Mesodermal cell (in vitro differentiated cells): ENCODE data around the gene LEFTY2. TPM values are rescaled to one million over a fixed set of nuclear protein-coding genes. Genes with fewer than 3 reads are reported as not detected.
"Not testable (repeated sequence)": the region's sequence is repeated elsewhere in the genome, so short reads cannot be mapped to it uniquely, and the experiment has no call there.

Experiments used
- H3K27ac ChIP-seq: 2 replicates; pipeline ENCODE4 v1.7.0; 2013; ENCODE audit warnings: mild to moderate bottlenecking, low read depth, low read length, moderate library complexity; ENCODE audit not compliant: severe bottlenecking
- H3K36me3 ChIP-seq: 2 replicates; pipeline ENCODE4 v1.7.1; 2013; ENCODE audit warnings: mild to moderate bottlenecking, low read length, moderate library complexity; ENCODE audit not compliant: control insufficient read depth, insufficient read depth
- H3K4me1 ChIP-seq: one replicate; pipeline ENCODE4 v1.7.1; 2013; ENCODE audit warnings: mild to moderate bottlenecking, low read length; ENCODE audit not compliant: insufficient read depth, control insufficient read depth, poor library complexity, severe bottlenecking
- H3K4me3 ChIP-seq: 2 replicates; pipeline ENCODE4 v1.7.0; 2013; ENCODE audit warnings: low read length, control low read depth, mild to moderate bottlenecking; ENCODE audit not compliant: insufficient read depth, poor library complexity, severe bottlenecking; ENCODE audit errors: extremely low read depth
- H3K9me3 ChIP-seq: 2 replicates; pipeline ENCODE4 v1.7.1; 2013; ENCODE audit warnings: mild to moderate bottlenecking, low read length, moderate library complexity; ENCODE audit not compliant: control insufficient read depth
- WGBS, 2 experiments: methylation state at CpG; one replicate each; pipeline ENCODE4 v1.1.5; 2013; ENCODE audit warnings: missing lambda C conversion rate in 2 of 2; ENCODE audit not compliant: insufficient coverage in 2 of 2; 5-methylcytosine and 5-hydroxymethylcytosine counted together
- polyA plus RNA-seq, 2 experiments: library from polyadenylated mRNA; stranded (reverse); fragments of 50-300 nt; gene quantifications; one replicate each; pipeline ENCODE4 v1.2.3, GENCODE V29; 2013

Gene LEFTY2, protein sequence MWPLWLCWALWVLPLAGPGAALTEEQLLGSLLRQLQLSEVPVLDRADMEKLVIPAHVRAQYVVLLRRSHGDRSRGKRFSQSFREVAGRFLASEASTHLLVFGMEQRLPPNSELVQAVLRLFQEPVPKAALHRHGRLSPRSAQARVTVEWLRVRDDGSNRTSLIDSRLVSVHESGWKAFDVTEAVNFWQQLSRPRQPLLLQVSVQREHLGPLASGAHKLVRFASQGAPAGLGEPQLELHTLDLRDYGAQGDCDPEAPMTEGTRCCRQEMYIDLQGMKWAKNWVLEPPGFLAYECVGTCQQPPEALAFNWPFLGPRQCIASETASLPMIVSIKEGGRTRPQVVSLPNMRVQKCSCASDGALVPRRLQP
- polyA plus RNA-seq (2013, experiment 1 of 2) = 1.1 TPM
- polyA plus RNA-seq (2013, experiment 2 of 2) = 1.8 TPM

DNA sequence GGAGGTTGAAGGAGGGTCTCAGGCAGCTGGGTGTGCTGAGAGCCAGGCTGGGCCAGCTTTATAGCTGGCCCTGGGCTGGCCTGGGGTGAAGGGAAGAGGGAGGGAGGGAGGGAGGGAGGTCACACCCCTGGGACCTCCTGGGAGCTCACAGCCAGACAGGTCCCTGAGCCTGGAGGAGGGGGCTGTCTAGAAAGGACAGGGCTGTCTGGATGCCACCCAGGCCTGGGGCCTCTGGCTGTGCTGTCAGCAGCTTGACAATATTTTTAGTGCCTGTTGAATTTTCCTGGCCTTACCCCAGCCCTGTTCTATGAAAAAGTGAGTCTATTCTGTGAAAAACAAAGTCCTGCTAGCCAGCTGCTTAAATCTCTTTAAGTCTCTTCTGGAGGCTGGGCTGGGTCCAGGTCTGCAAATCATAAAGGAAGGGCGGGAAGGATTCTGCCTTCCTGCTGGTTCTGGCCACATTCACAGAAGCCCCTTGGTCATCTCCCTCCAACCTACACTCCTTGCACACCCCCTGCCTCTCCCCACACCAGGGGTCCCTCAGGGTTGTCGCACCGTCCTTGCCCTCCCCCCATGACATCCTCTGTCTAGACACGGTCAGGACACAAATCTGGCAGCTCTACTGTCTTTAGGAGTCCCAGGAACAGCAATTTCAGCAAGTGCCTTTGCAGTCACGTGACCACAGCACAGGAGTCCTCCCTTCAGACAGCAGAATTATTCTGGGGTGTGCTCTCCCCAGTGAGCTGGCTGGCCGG lies at the start of gene LEFTY2:
LEFTY2 (minus strand) TSS at position 34 of the 755 bp plus-strand sequence. CDS start 80 bp downstream, outside the sequence.
- H3K27ac ChIP-seq = no peak within 1 kb of the TSS
- WGBS, 2 experiments = 60 to 71% methylated on average over 2 to 6 of the region's 6 CpGs

DNA sequence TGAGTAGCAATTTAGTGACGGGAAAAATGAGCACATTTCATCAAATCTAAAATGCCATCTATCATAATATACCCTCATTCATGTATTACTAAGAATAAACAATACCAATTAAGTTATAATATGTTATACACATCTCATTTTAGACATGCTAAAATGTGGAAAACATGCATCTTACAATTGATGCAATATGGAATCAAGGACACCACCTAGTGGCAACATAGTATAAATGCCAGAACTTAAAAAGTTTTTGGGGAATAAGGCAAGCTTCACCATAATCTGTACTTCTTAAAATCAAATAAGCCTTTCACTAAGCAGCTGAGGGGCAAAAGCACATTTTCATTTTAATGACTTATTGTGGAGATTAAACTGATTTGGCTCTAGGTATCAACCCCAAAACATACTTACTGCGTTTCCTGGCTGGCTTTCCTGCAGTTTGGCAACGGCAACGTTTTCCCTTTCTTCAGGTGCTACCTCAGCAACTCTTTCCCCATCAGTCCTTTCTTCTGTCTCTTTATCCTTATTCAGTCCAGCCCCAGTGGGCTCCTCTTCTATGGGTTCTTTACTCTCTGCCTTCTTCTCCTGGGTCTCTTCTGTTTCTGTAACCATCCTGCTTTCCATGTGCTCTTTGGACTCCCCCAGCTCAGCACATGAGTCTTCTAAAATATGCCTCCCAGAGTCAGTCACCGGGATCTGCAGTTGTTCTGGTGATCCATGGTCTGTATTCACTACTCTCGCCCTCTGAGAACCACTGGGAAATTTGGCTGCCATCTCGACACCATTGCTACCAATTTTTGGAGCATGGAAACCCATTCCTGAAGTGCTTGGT lies 46.7 kb upstream of the LEFTY2 start:
- Histone ChIP-seq H3K4me3 (no peak overlapping the region), H3K9me3 (no peaks in the 10 kb centered on the region), H3K36me3 (peaks cover 91% of the 10 kb centered on the region), H3K27ac (no peak overlapping the region), H3K4me1 (no peaks in the 10 kb centered on the region)
- 91% methylated on average over 5 to 6 of the region's 7 CpGs for WGBS, 2 experiments

More for the DNA sequence above, at the start of gene LEFTY2:
- H3K4me1 ChIP-seq = no peaks in the 10 kb centered on the region
- H3K4me3 ChIP-seq = no peak within 1 kb of the TSS
- H3K9me3 ChIP-seq = no peaks in the 10 kb centered on the region
- H3K36me3 ChIP-seq = no peaks in the 10 kb centered on the region

DNA sequence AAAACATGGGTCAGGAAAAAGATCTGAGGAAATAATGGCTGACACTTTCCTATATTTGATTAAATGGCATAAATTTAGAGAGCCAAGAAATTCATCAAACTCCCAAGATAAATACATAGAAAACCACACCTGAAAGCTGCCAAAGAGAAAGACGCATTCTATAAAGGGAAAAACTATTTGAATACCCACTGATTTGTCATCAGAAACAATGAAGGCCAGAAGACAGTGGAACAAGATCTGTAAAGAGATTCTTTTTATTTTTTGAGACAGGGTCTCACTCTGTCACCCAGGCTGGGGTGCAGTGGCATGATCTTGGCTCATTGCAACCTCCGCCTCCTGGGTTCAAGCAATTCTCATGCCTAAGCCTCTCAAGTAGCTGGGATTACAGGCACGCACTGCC lies 40.7 kb upstream of the LEFTY2 start:
- peaks cover 76% of the 10 kb centered on the region for H3K36me3 ChIP-seq
- H3K27ac ChIP-seq = no peak overlapping the region
- H3K9me3 ChIP-seq = no peaks in the 10 kb centered on the region

DNA sequence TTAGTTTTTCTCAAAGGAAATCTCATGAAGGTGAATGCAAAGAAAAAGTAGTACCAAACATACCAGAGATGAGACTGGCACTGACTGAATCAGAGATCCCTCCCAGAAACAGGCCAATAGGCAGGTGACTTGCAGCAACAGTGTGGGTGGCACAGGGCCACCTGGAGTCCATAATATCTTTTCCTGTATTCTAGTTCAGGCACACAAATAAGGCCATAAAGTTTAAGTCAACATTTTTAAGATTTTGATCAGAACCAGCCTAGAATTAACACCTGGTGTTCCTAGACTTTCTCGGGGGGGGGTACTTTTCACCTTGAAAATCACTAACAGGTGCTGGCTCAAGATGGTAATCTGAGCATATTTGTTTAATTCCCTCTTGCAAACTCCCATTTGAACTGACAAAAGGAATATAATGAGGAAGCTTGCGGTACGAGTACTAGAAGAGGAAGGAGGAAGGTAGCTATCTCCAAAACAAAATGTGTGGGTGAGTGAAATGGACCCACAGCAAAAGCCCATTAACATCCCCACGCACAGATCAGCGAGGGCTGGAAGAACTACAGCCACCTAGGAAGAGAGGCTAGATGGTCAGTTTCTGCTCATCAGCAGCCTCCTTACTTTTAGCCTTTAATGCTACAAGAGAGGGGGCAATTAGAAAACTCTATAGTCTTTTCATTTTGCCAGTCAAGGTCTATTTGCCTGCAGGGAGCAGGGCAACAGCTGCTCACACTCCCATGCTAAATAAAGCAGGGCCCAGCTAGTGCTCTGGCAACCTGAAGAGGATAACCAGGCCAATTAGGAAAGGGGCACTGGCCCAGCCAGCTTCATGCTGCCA lies 39.2 kb upstream of the LEFTY2 start:
- H3K4me1 ChIP-seq = no peaks in the 10 kb centered on the region
- peaks cover 61% of the 10 kb centered on the region for H3K36me3 ChIP-seq
- no peaks in the 10 kb centered on the region for H3K9me3 ChIP-seq
- no peak overlapping the region for H3K4me3 ChIP-seq
- WGBS, 2 experiments = 95% methylated on average over 5 of the region's 5 CpGs; no CpG with 5 or more reads in 1 of the 2 experiments
- no peak overlapping the region for H3K27ac ChIP-seq

More for the DNA sequence above, 40.7 kb upstream of the LEFTY2 start:
- WGBS, 2 experiments = 92 to 95% methylated on average over 2 of the region's 3 CpGs
- Histone ChIP-seq H3K4me3 (no peak overlapping the region), H3K4me1 (no peaks in the 10 kb centered on the region)

DNA sequence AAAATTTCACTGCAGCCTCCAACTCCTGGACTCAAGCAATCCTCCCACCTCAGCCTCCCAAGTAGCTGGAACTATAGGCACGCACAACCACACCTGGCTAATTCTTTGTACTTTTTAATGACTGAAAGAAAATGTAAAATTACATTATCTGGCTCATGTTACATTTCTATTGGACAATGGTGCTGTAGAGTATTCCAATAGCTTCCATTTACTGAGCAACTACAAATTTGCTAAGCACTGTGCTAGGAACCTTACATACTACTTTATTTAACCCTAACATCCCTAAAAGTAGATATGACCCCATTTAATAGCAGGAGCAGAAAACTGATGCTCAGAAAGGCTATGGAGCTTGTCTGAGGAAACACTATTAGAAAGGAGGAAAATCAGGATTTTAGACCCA lies 38.4 kb upstream of the LEFTY2 start:
- Histone ChIP-seq H3K9me3 (no peaks in the 10 kb centered on the region), H3K4me3 (no peak overlapping the region), H3K4me1 (no peaks in the 10 kb centered on the region), H3K36me3 (peaks cover 53% of the 10 kb centered on the region), H3K27ac (no peak overlapping the region)
- WGBS, 2 experiments = no CpG with 5 or more reads among the region's 1 CpG

DNA sequence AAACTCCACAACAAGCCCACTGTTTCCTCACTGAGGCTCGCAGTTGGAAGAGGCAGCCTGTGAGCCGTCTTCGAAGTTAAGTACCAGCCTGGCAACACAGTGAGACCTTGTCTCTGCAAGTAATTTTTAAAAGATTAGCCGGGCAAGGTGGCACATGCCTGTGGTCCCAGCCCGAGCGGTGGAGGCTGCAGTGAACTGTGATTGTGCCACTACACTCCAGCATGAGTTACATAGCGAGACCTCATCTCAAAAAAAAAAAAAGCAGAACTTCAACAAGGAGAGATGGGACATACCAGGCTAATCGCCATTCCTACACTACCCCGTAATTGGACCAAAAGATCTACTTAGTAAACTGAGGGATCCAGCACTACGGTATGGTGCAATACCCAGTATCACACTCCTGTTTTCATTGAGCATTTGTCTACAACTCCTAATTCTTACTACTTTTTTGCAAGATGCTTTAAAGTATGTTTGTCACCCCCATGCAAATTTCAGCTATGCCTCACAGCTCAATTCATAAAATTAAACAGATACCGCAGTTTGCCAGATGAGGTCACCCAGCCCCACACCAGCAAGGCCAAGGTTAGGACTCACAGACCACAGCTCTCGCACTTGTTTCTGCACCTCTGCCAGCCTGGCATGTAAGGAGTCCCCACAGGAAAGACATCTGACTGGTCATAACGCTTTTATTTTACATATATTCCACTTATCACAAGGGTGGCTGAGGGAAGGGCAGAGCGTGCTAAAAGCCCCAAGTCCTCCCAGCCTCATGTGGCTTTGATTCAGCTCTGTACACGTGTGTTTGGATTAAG lies 37.1 kb upstream of the LEFTY2 start:
- Histone ChIP-seq H3K36me3 (peaks cover 41% of the 10 kb centered on the region), H3K4me1 (no peaks in the 10 kb centered on the region), H3K27ac (no peak overlapping the region), H3K4me3 (no peak overlapping the region), H3K9me3 (no peaks in the 10 kb centered on the region)
- WGBS, 2 experiments = 94 to 96% methylated on average over 11 to 12 of the region's 15 CpGs

DNA sequence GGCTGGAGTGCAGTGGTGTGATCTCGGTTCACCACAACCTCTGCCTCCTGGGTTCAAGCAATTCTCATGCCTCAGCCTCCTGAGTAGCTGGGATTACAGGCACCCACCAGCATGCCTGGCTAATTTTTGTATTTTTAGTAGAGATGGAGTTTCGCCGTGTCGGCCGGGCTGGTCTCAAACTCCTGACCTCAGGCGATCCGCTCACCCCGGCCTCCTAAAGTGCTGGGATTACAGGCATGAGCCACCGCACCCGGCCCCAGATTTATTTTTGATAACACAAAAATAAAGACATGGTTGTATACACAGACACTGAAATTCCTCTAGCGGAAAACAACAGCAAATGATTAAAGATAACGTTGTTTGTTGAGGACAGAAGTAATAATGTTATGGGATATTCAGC lies 34.1 kb upstream of the LEFTY2 start:
- H3K4me1 ChIP-seq, H3K4me3 ChIP-seq, H3K9me3 ChIP-seq, H3K27ac ChIP-seq: not testable (repeated sequence)
- 93 to 97% methylated on average over 5 to 11 of the region's 12 CpGs for WGBS, 2 experiments
- H3K36me3 ChIP-seq = peaks cover 15% of the 10 kb centered on the region

DNA sequence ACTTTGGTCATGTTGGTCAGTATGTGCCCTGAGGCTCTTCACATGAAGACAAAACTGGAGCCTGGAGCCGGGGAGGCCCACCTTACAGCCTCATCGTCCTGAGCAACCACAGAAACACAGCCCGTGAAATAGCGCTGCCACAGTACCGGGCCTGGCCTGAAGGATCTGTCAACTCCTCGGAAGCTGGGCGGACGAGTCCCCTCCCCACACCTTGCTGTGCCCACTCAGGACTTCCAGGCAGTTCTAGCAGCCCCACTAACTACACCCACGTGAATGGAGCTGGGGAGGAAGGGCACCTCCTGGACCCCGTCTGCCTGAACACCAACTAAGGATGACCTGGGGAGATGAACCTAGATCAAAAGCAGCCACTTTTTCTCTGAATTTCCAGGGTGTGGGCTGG lies 33.4 kb upstream of the LEFTY2 start:
- Histone ChIP-seq H3K4me1 (no peaks in the 10 kb centered on the region), H3K9me3 (no peaks in the 10 kb centered on the region), H3K27ac (no peak overlapping the region), H3K36me3 (peaks cover 8% of the 10 kb centered on the region), H3K4me3 (no peak overlapping the region)
- WGBS, 2 experiments = 94 to 99% methylated on average over 4 to 10 of the region's 10 CpGs

DNA sequence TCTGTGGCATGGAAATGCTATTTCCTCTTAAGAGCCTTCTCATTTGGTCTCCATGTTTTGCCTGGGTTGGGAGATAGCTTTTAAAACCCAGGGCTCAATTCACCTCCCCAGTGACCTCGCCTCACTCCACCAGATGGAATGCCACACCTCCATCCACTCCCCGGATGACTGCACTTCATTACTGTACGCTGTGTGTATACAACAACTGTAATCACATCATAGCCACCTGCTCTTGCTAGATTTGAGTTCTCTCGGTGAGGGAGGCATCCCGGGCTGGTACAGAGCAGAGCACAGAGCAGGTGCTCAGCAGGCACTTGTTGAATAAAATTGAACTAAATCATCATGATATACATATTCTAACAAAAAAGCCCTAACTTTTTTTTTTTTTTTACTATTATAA lies 32.1 kb upstream of the LEFTY2 start:
- Histone ChIP-seq H3K4me3 (no peak overlapping the region), H3K27ac (no peak overlapping the region), H3K36me3 (peaks cover 6% of the 10 kb centered on the region), H3K9me3 (no peaks in the 10 kb centered on the region), H3K4me1 (peaks cover 3% of the 10 kb centered on the region)
- 88 to 96% methylated on average over 4 of the region's 5 CpGs for WGBS, 2 experiments
